SK-N-SH treated with all-trans-retinoic acid at 6 μM for 48 hours (cell line): ENCODE results near the gene RASGEF1C.

Experiments
- ATAC-seq: fragments of 200-7000 bp; cut with Tn5 transposase; 3 replicates; pipeline ENCODE4 v1.9.1; 2020; ENCODE audit warnings: mild to moderate bottlenecking, moderate library complexity
- ARNTL ChIP-seq: fragments of 450-650 bp; formaldehyde crosslinking; IDR thresholded peaks from 2 replicates; pipeline ENCODE4 v1.5.0; 2020; ENCODE audit warnings: low read depth, mild to moderate bottlenecking, moderate library complexity, borderline replicate concordance
- BACH2 ChIP-seq: fragments of 250-450 bp; sonication (Bioruptor Pico); IDR thresholded peaks from 2 replicates; pipeline ENCODE4 v1.9.0; 2021; ENCODE audit warnings: mild to moderate bottlenecking, borderline replicate concordance
- CSDC2 ChIP-seq: fragments of 250-450 bp; sonication (Bioruptor Pico); IDR thresholded peaks from 2 replicates; pipeline ENCODE4 v1.5.0; 2020; ENCODE audit warnings: mild to moderate bottlenecking, moderate library complexity
- GLIS3 ChIP-seq: fragments of 250-450 bp; sonication (Bioruptor Pico); IDR thresholded peaks from 2 replicates; pipeline ENCODE4 v1.5.0; 2020; ENCODE audit warnings: mild to moderate bottlenecking, moderate library complexity
- ISL1 ChIP-seq: fragments of 250-450 bp; sonication (Bioruptor Pico); IDR thresholded peaks from 2 replicates; pipeline ENCODE4 v2.1.2; 2022; ENCODE audit warnings: mild to moderate bottlenecking, moderate library complexity
- OSR1 ChIP-seq: fragments of 250-450 bp; sonication (Bioruptor Pico); IDR thresholded peaks from 2 replicates; pipeline ENCODE4 v1.8.0; 2022; ENCODE audit warnings: moderate library complexity, mild to moderate bottlenecking, inconsistent platforms
- POU6F1 ChIP-seq: fragments of 250-450 bp; sonication (Bioruptor Pico); IDR thresholded peaks from 2 replicates; pipeline ENCODE4 v1.8.0; 2021; ENCODE audit warnings: low read depth, mild to moderate bottlenecking, moderate library complexity, borderline replicate concordance
- PPARA ChIP-seq: fragments of 250-450 bp; sonication (Bioruptor Pico); IDR thresholded peaks from 2 replicates; pipeline ENCODE4 v1.5.0; 2020; ENCODE audit warnings: mild to moderate bottlenecking, borderline replicate concordance
- RARB ChIP-seq: fragments of 250-450 bp; sonication (Bioruptor Pico); IDR thresholded peaks from 2 replicates; pipeline ENCODE4 v1.8.0; 2021; ENCODE audit warnings: mild to moderate bottlenecking, moderate library complexity
- SNAI2 ChIP-seq: fragments of 250-450 bp; sonication (Bioruptor Pico); IDR thresholded peaks from 2 replicates; pipeline ENCODE4 v1.5.0; 2020; ENCODE audit warnings: mild to moderate bottlenecking, moderate library complexity
- TCF4 ChIP-seq: fragments of 250-450 bp; sonication (Bioruptor Pico); IDR thresholded peaks from 2 replicates; pipeline ENCODE4 v1.8.0; 2021; ENCODE audit warnings: mild to moderate bottlenecking, moderate library complexity, borderline replicate concordance
- TOX ChIP-seq: fragments of 250-450 bp; sonication (Bioruptor Pico); IDR thresholded peaks from 2 replicates; pipeline ENCODE4 v1.8.0; 2021; ENCODE audit warnings: mild to moderate bottlenecking, moderate library complexity, borderline replicate concordance
- TSHZ2 ChIP-seq: fragments of 250-450 bp; sonication (Bioruptor Pico); IDR thresholded peaks from 2 replicates; pipeline ENCODE4 v1.5.0; 2020; ENCODE audit warnings: mild to moderate bottlenecking, moderate library complexity
- ZC3H10 ChIP-seq: fragments of 250-450 bp; sonication (Bioruptor Pico); IDR thresholded peaks from 2 replicates; pipeline ENCODE4 v1.5.1; 2021; ENCODE audit warnings: mild to moderate bottlenecking, moderate library complexity
- ZFP3 ChIP-seq: fragments of 250-450 bp; sonication (Bioruptor Pico); IDR thresholded peaks from 2 replicates; pipeline ENCODE4 v1.5.0; 2020; ENCODE audit warnings: mild to moderate bottlenecking, moderate library complexity
- ZFP30 ChIP-seq: fragments of 450-650 bp; formaldehyde crosslinking; IDR thresholded peaks from 2 replicates; pipeline ENCODE4 v1.5.0; 2022; ENCODE audit warnings: mild to moderate bottlenecking, moderate library complexity
- ZNF565 ChIP-seq: fragments of 450-650 bp; formaldehyde crosslinking; conservative IDR thresholded peaks from 2 replicates; pipeline ENCODE4 v1.5.0; 2020; ENCODE audit warnings: low read depth, mild to moderate bottlenecking, moderate library complexity
- ZNF8 ChIP-seq: fragments of 450-650 bp; formaldehyde crosslinking; IDR thresholded peaks from 2 replicates; pipeline ENCODE4 v1.5.0; 2020; ENCODE audit warnings: mild to moderate bottlenecking, moderate library complexity
- TF ChIP-seq, protein P1 (sequence below): fragments of 250-450 bp; sonication (Bioruptor Pico); IDR thresholded peaks from 2 replicates; pipeline ENCODE4 v1.5.1; 2020; ENCODE audit warnings: low read depth, mild to moderate bottlenecking, moderate library complexity
- TF ChIP-seq, protein P2 (sequence below): fragments of 250-450 bp; sonication (Bioruptor Pico); IDR thresholded peaks from 2 replicates; pipeline ENCODE4 v1.8.0; 2020; ENCODE audit warnings: mild to moderate bottlenecking, moderate library complexity, borderline replicate concordance
- TF ChIP-seq, protein P3 (sequence below): fragments of 250-450 bp; sonication (Bioruptor Pico); IDR thresholded peaks from 2 replicates; pipeline ENCODE4 v1.5.1; 2021; ENCODE audit warnings: mild to moderate bottlenecking, moderate library complexity

The RASGEF1C gene

GRCh38 chr5:180213256-180213600 is 4.2 kb upstream of the RASGEF1C start:
- no peak; the same call in 2 of the 3 replicates for ATAC-seq
- no peak for TF ChIP-seq OSR1 (CRISPR knock-in tag)
- TF ChIP-seq TSHZ2 (CRISPR knock-in tag), result no peak
- TF ChIP-seq SNAI2, result no peak
- TF ChIP-seq ZFP30 (CRISPR knock-in tag), result no peak
- TF ChIP-seq, protein P1, sequence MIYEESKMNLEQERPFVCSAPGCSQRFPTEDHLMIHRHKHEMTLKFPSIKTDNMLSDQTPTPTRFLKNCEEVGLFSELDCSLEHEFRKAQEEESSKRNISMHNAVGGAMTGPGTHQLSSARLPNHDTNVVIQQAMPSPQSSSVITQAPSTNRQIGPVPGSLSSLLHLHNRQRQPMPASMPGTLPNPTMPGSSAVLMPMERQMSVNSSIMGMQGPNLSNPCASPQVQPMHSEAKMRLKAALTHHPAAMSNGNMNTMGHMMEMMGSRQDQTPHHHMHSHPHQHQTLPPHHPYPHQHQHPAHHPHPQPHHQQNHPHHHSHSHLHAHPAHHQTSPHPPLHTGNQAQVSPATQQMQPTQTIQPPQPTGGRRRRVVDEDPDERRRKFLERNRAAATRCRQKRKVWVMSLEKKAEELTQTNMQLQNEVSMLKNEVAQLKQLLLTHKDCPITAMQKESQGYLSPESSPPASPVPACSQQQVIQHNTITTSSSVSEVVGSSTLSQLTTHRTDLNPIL (CRISPR knock-in tag), result no peak
- TF ChIP-seq, protein P2, sequence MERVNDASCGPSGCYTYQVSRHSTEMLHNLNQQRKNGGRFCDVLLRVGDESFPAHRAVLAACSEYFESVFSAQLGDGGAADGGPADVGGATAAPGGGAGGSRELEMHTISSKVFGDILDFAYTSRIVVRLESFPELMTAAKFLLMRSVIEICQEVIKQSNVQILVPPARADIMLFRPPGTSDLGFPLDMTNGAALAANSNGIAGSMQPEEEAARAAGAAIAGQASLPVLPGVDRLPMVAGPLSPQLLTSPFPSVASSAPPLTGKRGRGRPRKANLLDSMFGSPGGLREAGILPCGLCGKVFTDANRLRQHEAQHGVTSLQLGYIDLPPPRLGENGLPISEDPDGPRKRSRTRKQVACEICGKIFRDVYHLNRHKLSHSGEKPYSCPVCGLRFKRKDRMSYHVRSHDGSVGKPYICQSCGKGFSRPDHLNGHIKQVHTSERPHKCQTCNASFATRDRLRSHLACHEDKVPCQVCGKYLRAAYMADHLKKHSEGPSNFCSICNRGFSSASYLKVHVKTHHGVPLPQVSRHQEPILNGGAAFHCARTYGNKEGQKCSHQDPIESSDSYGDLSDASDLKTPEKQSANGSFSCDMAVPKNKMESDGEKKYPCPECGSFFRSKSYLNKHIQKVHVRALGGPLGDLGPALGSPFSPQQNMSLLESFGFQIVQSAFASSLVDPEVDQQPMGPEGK (CRISPR knock-in tag), result no peak
- no peak for TF ChIP-seq PPARA (CRISPR knock-in tag)
- no peak for TF ChIP-seq RARB
- TF ChIP-seq ISL1 (CRISPR knock-in tag), result no peak
- no peak for TF ChIP-seq POU6F1 (CRISPR knock-in tag)
- no peak for TF ChIP-seq ARNTL
- TF ChIP-seq, protein P3, sequence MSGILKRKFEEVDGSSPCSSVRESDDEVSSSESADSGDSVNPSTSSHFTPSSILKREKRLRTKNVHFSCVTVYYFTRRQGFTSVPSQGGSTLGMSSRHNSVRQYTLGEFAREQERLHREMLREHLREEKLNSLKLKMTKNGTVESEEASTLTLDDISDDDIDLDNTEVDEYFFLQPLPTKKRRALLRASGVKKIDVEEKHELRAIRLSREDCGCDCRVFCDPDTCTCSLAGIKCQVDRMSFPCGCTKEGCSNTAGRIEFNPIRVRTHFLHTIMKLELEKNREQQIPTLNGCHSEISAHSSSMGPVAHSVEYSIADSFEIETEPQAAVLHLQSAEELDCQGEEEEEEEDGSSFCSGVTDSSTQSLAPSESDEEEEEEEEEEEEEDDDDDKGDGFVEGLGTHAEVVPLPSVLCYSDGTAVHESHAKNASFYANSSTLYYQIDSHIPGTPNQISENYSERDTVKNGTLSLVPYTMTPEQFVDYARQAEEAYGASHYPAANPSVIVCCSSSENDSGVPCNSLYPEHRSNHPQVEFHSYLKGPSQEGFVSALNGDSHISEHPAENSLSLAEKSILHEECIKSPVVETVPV, result no peak
- no peak for TF ChIP-seq ZC3H10 (CRISPR knock-in tag)
- TF ChIP-seq CSDC2 (CRISPR knock-in tag), result no peak

DNA sequence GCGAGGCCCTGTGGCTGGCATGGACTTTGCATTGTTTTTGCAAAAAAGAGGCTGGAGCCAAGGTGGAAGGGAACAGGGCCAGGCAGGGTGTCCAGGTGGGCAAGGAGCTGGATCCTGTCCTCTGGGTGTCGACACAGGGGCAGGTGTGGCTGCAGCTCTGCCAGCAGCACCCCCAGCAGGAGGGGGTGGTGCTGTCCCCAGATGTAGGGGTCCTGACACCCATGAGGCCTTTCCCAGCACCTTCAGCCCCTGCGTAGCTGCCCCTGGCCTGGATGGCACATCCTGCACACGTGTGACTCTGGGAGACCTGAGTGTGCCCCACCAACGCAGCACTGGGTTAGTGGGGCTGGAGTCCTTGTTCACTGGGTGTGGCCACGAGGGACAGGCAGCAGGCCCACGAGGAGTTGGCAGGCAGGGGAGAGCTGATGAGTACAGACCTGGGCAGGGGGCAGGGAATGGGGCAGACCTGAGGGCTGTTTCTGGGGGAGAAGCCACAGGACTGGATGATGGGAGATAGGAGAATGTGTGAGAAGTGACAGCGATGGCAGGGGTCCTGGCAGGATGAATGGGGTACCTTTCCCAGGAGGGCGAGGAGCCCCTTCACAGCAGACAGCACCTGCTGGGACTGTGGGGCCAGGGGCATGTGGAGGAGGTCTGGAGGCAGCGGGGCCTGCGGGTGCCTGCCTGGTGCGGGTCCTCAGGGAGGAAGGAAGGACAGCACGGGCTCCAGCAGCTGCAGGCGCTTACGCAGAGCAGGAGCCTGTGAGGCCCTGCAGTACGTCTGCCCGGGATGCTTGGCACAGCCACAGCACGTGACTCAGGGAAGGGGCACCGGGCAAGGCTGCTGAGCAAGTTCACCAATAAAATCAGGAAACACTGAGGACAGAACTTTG is 3.6 kb upstream of the RASGEF1C start:
- TF ChIP-seq BACH2 (CRISPR knock-in tag) (no peak), TSHZ2 (CRISPR knock-in tag) (no peak), CSDC2 (CRISPR knock-in tag) (no peak), GLIS3 (CRISPR knock-in tag) (no peak), POU6F1 (CRISPR knock-in tag) (no peak), OSR1 (CRISPR knock-in tag) (no peak), ZFP30 (CRISPR knock-in tag) (no peak), ZNF8 (CRISPR knock-in tag) (no peak), SNAI2 (no peak), TOX (CRISPR knock-in tag) (no peak), ZFP3 (CRISPR knock-in tag) (no peak), PPARA (CRISPR knock-in tag) (no peak), ZNF565 (CRISPR knock-in tag) (no peak), ZC3H10 (CRISPR knock-in tag) (no peak), TCF4 (no peak), RARB (no peak)
- TF ChIP-seq, protein P2 (CRISPR knock-in tag), result no peak
- TF ChIP-seq, all 23 proteins: peak for 0
- peak; percentile 33; the same call in 2 of the 3 replicates for ATAC-seq
